SK-N-SH (cell line): ENCODE results near the gene LRFN3. TPM values are rescaled to one million over a fixed set of nuclear protein-coding genes. Genes with fewer than 3 reads are reported as not detected.

Experiments used
- CTCF ChIA-PET: fragments of 300-600, 350-600 bp; formaldehyde crosslinking; extraction: SDS; loops from one replicate; lab custom pipeline; 2021; lab: Yijun Ruan, JAX
- POLR2A ChIA-PET: fragments of 350-600 bp; sonication (Branson Sonifier 250); formaldehyde crosslinking; extraction: SDS; loops from one replicate; lab custom pipeline; 2020; ENCODE audit warnings: antibody characterized with exemption, inconsistent platforms; lab: Yijun Ruan, JAX
- DNase-seq: peaks from one replicate; pipeline ENCODE4 v3.0.0; 2012
- H2AFZ ChIP-seq: fragments of 200-600 bp; sonication (generic); 2 replicates; pipeline ENCODE4 v1.8.1; 2016; ENCODE audit warnings: antibody characterized with exemption, mild to moderate bottlenecking, low read depth
- H3F3A ChIP-seq: fragments of 200-600 bp; sonication (generic); replicated peaks from 2 replicates; pipeline ENCODE3; 2016; ENCODE audit warnings: antibody characterized with exemption, mild to moderate bottlenecking; ENCODE audit not compliant: insufficient read depth
- H3K27ac ChIP-seq, 2 experiments: fragments of 200-500 bp in 1 of 2; fragments of 200-600 bp in 1 of 2; sonication (Bioruptor generic) in 1 of 2; sonication (generic), shearing (Covaris generic) in 1 of 2; 2 replicates each; pipeline versions ENCODE4 v1.5.1 to v1.6.1; 2014 to 2016; ENCODE audit warnings: low read depth in 2 of 2, inconsistent platforms in 1 of 2, low read length in 1 of 2, mild to moderate bottlenecking in 1 of 2, mixed read lengths in 1 of 2
- H3K27me3 ChIP-seq: fragments of 200-600 bp; sonication (generic), shearing (Covaris generic); 2 replicates; pipeline ENCODE4 v1.6.1; 2016; ENCODE audit warnings: mixed run types; ENCODE audit not compliant: insufficient read depth
- H3K36me3 ChIP-seq, 2 experiments: fragments of 200-500 bp in 1 of 2; fragments of 200-600 bp in 1 of 2; sonication (Bioruptor generic) in 1 of 2; sonication (generic) in 1 of 2; replicated peaks in 1 of 2; 2 replicates each; pipeline versions ENCODE3 to v1.5.1; 2014 to 2016; ENCODE audit warnings: low read length in 1 of 2, mild to moderate bottlenecking in 1 of 2; ENCODE audit not compliant: insufficient read depth in 2 of 2, control insufficient read depth in 1 of 2
- H3K4me1 ChIP-seq, 2 experiments: fragments of 200-500 bp in 1 of 2; fragments of 200-600 bp in 1 of 2; sonication (Bioruptor generic) in 1 of 2; sonication (generic), shearing (Covaris generic) in 1 of 2; 2 replicates each; pipeline versions ENCODE4 v1.5.1 to v1.6.1; 2014 to 2016; ENCODE audit warnings: low read depth in 1 of 2, low read length in 1 of 2, mixed run types in 1 of 2; ENCODE audit not compliant: insufficient read depth in 2 of 2, control insufficient read depth in 1 of 2
- H3K4me2 ChIP-seq: fragments of 200-600 bp; sonication (generic), shearing (Covaris generic); 2 replicates; pipeline ENCODE4 v1.6.1; 2017; ENCODE audit warnings: mixed run types
- H3K4me3 ChIP-seq, 2 experiments: fragments of 200-500 bp in 1 of 2; fragments of 200-600 bp in 1 of 2; sonication (Bioruptor generic) in 1 of 2; sonication (generic), shearing (Covaris generic) in 1 of 2; 2 replicates each; pipeline versions ENCODE4 v1.5.1 to v1.8.1; 2014 to 2016; ENCODE audit warnings: low read depth in 2 of 2, inconsistent platforms in 1 of 2, low read length in 1 of 2, mild to moderate bottlenecking in 1 of 2, mixed read lengths in 1 of 2, moderate library complexity in 1 of 2
- H3K79me2 ChIP-seq: fragments of 200-600 bp; sonication (generic); 2 replicates; pipeline ENCODE4 v1.8.1; 2017; ENCODE audit warnings: mild to moderate bottlenecking; ENCODE audit not compliant: insufficient read depth
- H3K9ac ChIP-seq: fragments of 200-600 bp; sonication (generic); 2 replicates; pipeline ENCODE4 v1.6.1; 2017; ENCODE audit warnings: mixed run types
- H3K9me2 ChIP-seq: fragments of 200-600 bp; sonication (generic); 2 replicates; pipeline ENCODE4 v1.6.1; 2017; ENCODE audit warnings: mixed run types
- H3K9me3 ChIP-seq: fragments of 200-600 bp; sonication (generic); 2 replicates; pipeline ENCODE4 v1.6.1; 2017; ENCODE audit warnings: mixed run types, mild to moderate bottlenecking, moderate library complexity
- H4K20me1 ChIP-seq: fragments of 200-600 bp; sonication (generic); 2 replicates; pipeline ENCODE4 v1.6.1; 2017; ENCODE audit warnings: mild to moderate bottlenecking, mixed run types; ENCODE audit not compliant: insufficient read depth
- CHD2 ChIP-seq: fragments of 150-350 bp; IDR thresholded peaks from 2 replicates; pipeline ENCODE4 v1.6.1; 2018; ENCODE audit warnings: low read length; ENCODE audit not compliant: partially characterized antibody
- ELF1 ChIP-seq: IDR thresholded peaks from 2 replicates; pipeline ENCODE4 v1.4.0; 2012
- FOXJ3 ChIP-seq: sonication (generic); formaldehyde crosslinking; IDR thresholded peaks from 2 replicates; pipeline ENCODE4 v1.5.1; 2020; ENCODE audit warnings: mild to moderate bottlenecking, missing genetic modification reagents
- GATA2 ChIP-seq: sonication (generic); formaldehyde crosslinking; IDR thresholded peaks from 2 replicates; pipeline ENCODE4 v1.5.0; 2020; ENCODE audit warnings: mild to moderate bottlenecking, missing genetic modification reagents
- IRF3 ChIP-seq: fragments of 150-350 bp; IDR thresholded peaks from 2 replicates; pipeline ENCODE4 v1.6.1; 2016; ENCODE audit warnings: mild to moderate bottlenecking, low read depth, low read length
- JUND ChIP-seq: IDR thresholded peaks from 2 replicates; pipeline ENCODE4 v1.4.0; 2012
- NFIC ChIP-seq: IDR thresholded peaks from 2 replicates; pipeline ENCODE4 v1.4.0; 2012; ENCODE audit warnings: borderline replicate concordance
- NRF1 ChIP-seq: IDR thresholded peaks from 2 replicates; pipeline ENCODE4 v1.6.1; 2012; ENCODE audit warnings: low read depth, mild to moderate bottlenecking, low read length
- PBX3 ChIP-seq: IDR thresholded peaks from 2 replicates; pipeline ENCODE4; 2012
- RFX5 ChIP-seq: IDR thresholded peaks from 2 replicates; pipeline ENCODE4 v1.6.1; 2012; ENCODE audit warnings: mild to moderate bottlenecking, improper control_type of control experiment, low read length
- RXRA ChIP-seq: IDR thresholded peaks from 2 replicates; pipeline ENCODE4 v1.4.0; 2012; ENCODE audit warnings: low read depth, mild to moderate bottlenecking, borderline replicate concordance
- SIN3A ChIP-seq: IDR thresholded peaks from 2 replicates; pipeline ENCODE4 v1.6.1; 2012; ENCODE audit warnings: low read depth, mild to moderate bottlenecking, low read length, moderate library complexity, borderline replicate concordance
- SMC3 ChIP-seq: IDR thresholded peaks from 2 replicates; pipeline ENCODE4 v1.6.1; 2012; ENCODE audit warnings: low read depth, low read length, improper control_type of control experiment
- TCF12 ChIP-seq: IDR thresholded peaks from 2 replicates; pipeline ENCODE4 v1.4.0; 2012
- USF1 ChIP-seq: IDR thresholded peaks from 2 replicates; pipeline ENCODE4 v1.4.0; 2012; ENCODE audit warnings: low read depth, borderline replicate concordance
- YY1 ChIP-seq: IDR thresholded peaks from 2 replicates; pipeline ENCODE4 v1.4.0; 2012; ENCODE audit warnings: low read depth, mild to moderate bottlenecking
- WGBS: methylation state at CpG from one replicate; pipeline ENCODE4 v1.1.6; 2017; ENCODE audit warnings: low lambda C conversion rate; 5-methylcytosine and 5-hydroxymethylcytosine counted together
- polyA plus RNA-seq, 3 experiments: library from polyadenylated mRNA; depleted of rRNA; stranded (reverse); fragments of >200 nt; gene quantifications; 2 replicates each; pipeline ENCODE4 v1.2.3, GENCODE V29; 2012

LRFN3 gene
- polyA plus RNA-seq, 1 of the 3 experiments (the other 2 are of a cell fraction): 5.4 TPM

- H3K27me3 ChIP-seq: peaks cover 3% of the 10 kb centered on the region; the same call in 1 of the 2 replicates
- peaks cover 10% of the 10 kb centered on the region for H3K79me2 ChIP-seq
- no peak overlapping the region for H3K4me3 ChIP-seq
- ChIA-PET CTCF (interaction anchor here (1.0 kb wide), 1 partner anchor 24 kb away, joined by 3 read pairs; no protein-coding TSS in a partner anchor), POLR2A (no interaction called here)
- no peak overlapping the region for H2AFZ ChIP-seq
- 68% methylated on average over 10 of the region's 10 CpGs for WGBS
- H4K20me1 ChIP-seq: no peaks in the 10 kb centered on the region
- no peak overlapping the region for H3K9ac ChIP-seq
- H3K4me2 ChIP-seq: no peak overlapping the region
- H3F3A ChIP-seq: no peaks in the 10 kb centered on the region
- no peak for DNase-seq
- H3K9me3 ChIP-seq: no peaks in the 10 kb centered on the region
- TF ChIP-seq GATA2 (CRISPR knock-in tag) (no peak), NFIC (no peak), NRF1 (no peak), ELF1 (no peak), PBX3 (no peak), SMC3 (no peak), IRF3 (no peak), YY1 (no peak), FOXJ3 (CRISPR knock-in tag) (no peak), SIN3A (no peak), USF1 (no peak), JUND (no peak)
- H3K36me3 ChIP-seq: no peaks in the 10 kb centered on the region
- H3K4me1 ChIP-seq: peaks cover 2 to 10% of the 10 kb centered on the region in 2 experiments; a peak in 1 of 4 replicates
- no peaks in the 10 kb centered on the region for H3K9me2 ChIP-seq
- no peak overlapping the region for H3K27ac ChIP-seq
Observed at GRCh38 chr19:35990771-35991730, 54.9 kb downstream of the LRFN3 start.

GRCh38 chr19:35991731-35992450, 55.7 kb downstream of the LRFN3 start:
- Histone ChIP-seq H3K9ac (no peak overlapping the region), H3K4me1 (peaks cover 10 to 18% of the 10 kb centered on the region in 2 experiments; a peak in 1 of 4 replicates), H3F3A (no peaks in the 10 kb centered on the region), H3K4me3 (no peak overlapping the region), H3K4me2 (no peak overlapping the region), H2AFZ (no peak overlapping the region)
- TF ChIP-seq RFX5 (no peak), RXRA (no peak), TCF12 (no peak), NFIC (no peak), CHD2 (no peak)
- TF ChIP-seq, all 33 proteins: peak for 0
- POLR2A ChIA-PET: interaction anchor here (0.6 kb wide), 1 partner anchor 20 kb away, joined by 4 read pairs; no protein-coding TSS in a partner anchor
- Histone ChIP-seq H3K36me3 (no peaks in the 10 kb centered on the region), H4K20me1 (no peaks in the 10 kb centered on the region), H3K79me2 (peaks cover 19% of the 10 kb centered on the region), H3K27ac (no peak overlapping the region), H3K27me3 (no peaks in the 10 kb centered on the region; the same call in 1 of the 2 replicates), H3K9me3 (no peaks in the 10 kb centered on the region), H3K9me2 (no peaks in the 10 kb centered on the region)
- no peak for DNase-seq
- CTCF ChIA-PET: no interaction called here
- WGBS: 83% methylated on average over 7 of the region's 7 CpGs
